Esophagus squamous epithelium (tissue), 4 donors: ENCODE data around the gene OOSP1.

Source experiments
- CTCF ChIP-seq, 6 experiments: fragments of 450-650 bp in 4 of 6; fragments of 200-600 bp in 2 of 6; sonication (generic) in 2 of 6; IDR thresholded peaks; one replicate each; pipeline ENCODE4 v1.5.1; 2016 to 2019; ENCODE audit warnings: antibody characterized with exemption in 6 of 6, mild to moderate bottlenecking in 4 of 6, moderate library complexity in 4 of 6
- POLR2A ChIP-seq, 4 donors: fragments of 450-650 bp; IDR thresholded peaks; one replicate each; pipeline ENCODE4 v1.6.1; 2017; ENCODE audit warnings: antibody characterized with exemption in 4 of 4, mild to moderate bottlenecking in 4 of 4, moderate library complexity in 3 of 4

GRCh38 chr11:59898046-59898445 lies 40.2 kb upstream of the OOSP1 start:
- TF ChIP-seq CTCF (IDR thresholded peaks at IDR 0.05) (no peak), POLR2A (IDR thresholded peaks at IDR 0.05) (no peak)
